ENCODE measurements around the gene RASGRP3.

Gene RASGRP3

GRCh38 chr2:33550206-33550605 lies 73.8 kb downstream of the RASGRP3 start:
- Histone ChIP-seq H3K4me2 (ENCODE audit: low read length, poor library complexity, severe bottlenecking) (no peak overlapping the region), H3K27me3 (ENCODE audit: control insufficient read depth in 1 of 2, insufficient read depth in 1 of 2, low read length in 2 of 2) (no peaks in the 10 kb centered on the region), H3K27ac (ENCODE audit: low read length, poor library complexity, severe bottlenecking) (no peak overlapping the region), H2AK5ac (ENCODE audit: low read length, severe bottlenecking) (no peak overlapping the region), H3K4ac (ENCODE audit: low read depth in 1 of 2, low read length in 2 of 2) (no peak overlapping the region), H3K9me3 (ENCODE audit: control insufficient read depth, low read length) (no peaks in the 10 kb centered on the region), H2BK15ac (ENCODE audit: low read depth, poor library complexity, severe bottlenecking) (no peak overlapping the region), H3K18ac (ENCODE audit: low read depth in 1 of 2, low read length in 2 of 2) (peak overlapping the region; percentile 54 to 55), H4K91ac (ENCODE audit: low read length) (no peak overlapping the region), H3K4me3 (ENCODE audit: insufficient read depth in 1 of 2, low read depth in 1 of 2, low read length in 2 of 2) (no peak overlapping the region), H3K9ac (ENCODE audit: low read length) (no peak overlapping the region), H3K79me1 (replicated peaks; ENCODE audit: low read length, poor library complexity, severe bottlenecking) (no peaks in the 10 kb centered on the region), H3K23ac (ENCODE audit: low read length in 2 of 2) (no peak overlapping the region), H3K4me1 (ENCODE audit: control insufficient read depth, insufficient read depth, low read depth, low read length) (no peaks in the 10 kb centered on the region), H2BK12ac (ENCODE audit: low read length in 2 of 2) (no peak overlapping the region), H3K36me3 (ENCODE audit: control insufficient read depth in 1 of 2, insufficient read depth in 2 of 2, low read depth in 1 of 2, low read length in 2 of 2) (peaks cover 0 to 6% of the 10 kb centered on the region in 2 experiments), H2AFZ (ENCODE audit: low read depth, low read length) (no peak overlapping the region), H2BK120ac (ENCODE audit: low read depth, low read length) (no peak overlapping the region), H3K14ac (ENCODE audit: low read length in 2 of 2) (no peak overlapping the region), H4K8ac (ENCODE audit: low read length) (no peak overlapping the region), H2BK5ac (ENCODE audit: low read depth, low read length, poor library complexity, severe bottlenecking) (no peak overlapping the region)
- 96% methylated on average over 3 of the region's 3 CpGs for WGBS
- no peak for DNase-seq

GRCh38 chr2:33552758-33553461 lies 76.5 kb downstream of the RASGRP3 start:
- no peak overlapping the region for H3K18ac ChIP-seq (ENCODE audit: low read depth in 1 of 2, low read length in 2 of 2)

GRCh38 chr2:33555681-33556080 lies 79.2 kb downstream of the RASGRP3 start:
- Histone ChIP-seq H4K8ac (ENCODE audit: low read length) (no peak overlapping the region), H3K27me3 (ENCODE audit: control insufficient read depth in 1 of 2, insufficient read depth in 1 of 2, low read length in 2 of 2) (no peaks in the 10 kb centered on the region), H3K4me3 (ENCODE audit: insufficient read depth in 1 of 2, low read depth in 1 of 2, low read length in 2 of 2) (no peak overlapping the region), H2BK15ac (ENCODE audit: low read depth, poor library complexity, severe bottlenecking) (no peak overlapping the region), H2BK120ac (ENCODE audit: low read depth, low read length) (no peak overlapping the region), H3K27ac (ENCODE audit: low read length, poor library complexity, severe bottlenecking) (no peak overlapping the region), H3K9me3 (ENCODE audit: control insufficient read depth, low read length) (no peaks in the 10 kb centered on the region), H2BK5ac (ENCODE audit: low read depth, low read length, poor library complexity, severe bottlenecking) (no peak overlapping the region), H3K4ac (ENCODE audit: low read depth in 1 of 2, low read length in 2 of 2) (no peak overlapping the region), H2AK5ac (ENCODE audit: low read length, severe bottlenecking) (no peak overlapping the region), H3K18ac (ENCODE audit: low read depth in 1 of 2, low read length in 2 of 2) (no peak overlapping the region), H3K79me1 (replicated peaks; ENCODE audit: low read length, poor library complexity, severe bottlenecking) (no peaks in the 10 kb centered on the region), H3K36me3 (ENCODE audit: control insufficient read depth in 1 of 2, insufficient read depth in 2 of 2, low read depth in 1 of 2, low read length in 2 of 2) (peaks cover 0 to 17% of the 10 kb centered on the region in 2 experiments), H2BK12ac (ENCODE audit: low read length in 2 of 2) (no peak overlapping the region), H3K23ac (ENCODE audit: low read length in 2 of 2) (no peak overlapping the region), H3K4me2 (ENCODE audit: low read length, poor library complexity, severe bottlenecking) (no peak overlapping the region), H3K4me1 (ENCODE audit: control insufficient read depth, insufficient read depth, low read depth, low read length) (no peaks in the 10 kb centered on the region), H2AFZ (ENCODE audit: low read depth, low read length) (no peak overlapping the region), H3K14ac (ENCODE audit: low read length in 2 of 2) (no peak overlapping the region), H3K9ac (ENCODE audit: low read length) (no peak overlapping the region), H4K91ac (ENCODE audit: low read length) (no peak overlapping the region)
- 55% methylated on average over 2 of the region's 3 CpGs for whole genome bisulfite sequencing
- no peak for DNase-seq

More at GRCh38 chr2:33552758-33553461, 76.5 kb downstream of the RASGRP3 start:
- H2BK120ac ChIP-seq (ENCODE audit: low read depth, low read length), result no peak overlapping the region
- H3K27me3 ChIP-seq (ENCODE audit: control insufficient read depth in 1 of 2, insufficient read depth in 1 of 2, low read length in 2 of 2), result no peaks in the 10 kb centered on the region
- H4K8ac ChIP-seq (ENCODE audit: low read length), result no peak overlapping the region
- no peaks in the 10 kb centered on the region for H3K4me1 ChIP-seq (ENCODE audit: control insufficient read depth, insufficient read depth, low read depth, low read length)
- WGBS, result 4% methylated on average over 1 of the region's 1 CpG
- H2BK12ac ChIP-seq (ENCODE audit: low read length in 2 of 2), result no peak overlapping the region
- no peak overlapping the region for H2AFZ ChIP-seq (ENCODE audit: low read depth, low read length)
- peak; percentile 88 for DNase-seq
- H3K9ac ChIP-seq (ENCODE audit: low read length), result no peak overlapping the region
- peaks cover 0 to 6% of the 10 kb centered on the region in 2 experiments for H3K36me3 ChIP-seq (ENCODE audit: control insufficient read depth in 1 of 2, insufficient read depth in 2 of 2, low read depth in 1 of 2, low read length in 2 of 2)
- H2BK5ac ChIP-seq (ENCODE audit: low read depth, low read length, poor library complexity, severe bottlenecking), result no peak overlapping the region
- H3K4ac ChIP-seq (ENCODE audit: low read depth in 1 of 2, low read length in 2 of 2), result no peak overlapping the region
- no peak overlapping the region for H3K4me2 ChIP-seq (ENCODE audit: low read length, poor library complexity, severe bottlenecking)
- no peak overlapping the region for H3K14ac ChIP-seq (ENCODE audit: low read length in 2 of 2)
- H3K4me3 ChIP-seq (ENCODE audit: insufficient read depth in 1 of 2, low read depth in 1 of 2, low read length in 2 of 2), result no peak overlapping the region
- no peak overlapping the region for H4K91ac ChIP-seq (ENCODE audit: low read length)
- H2AK5ac ChIP-seq (ENCODE audit: low read length, severe bottlenecking), result no peak overlapping the region
- H3K23ac ChIP-seq (ENCODE audit: low read length in 2 of 2), result no peak overlapping the region
- no peaks in the 10 kb centered on the region for H3K79me1 ChIP-seq (replicated peaks; ENCODE audit: low read length, poor library complexity, severe bottlenecking)
- no peaks in the 10 kb centered on the region for H3K9me3 ChIP-seq (ENCODE audit: control insufficient read depth, low read length)
- H3K27ac ChIP-seq (ENCODE audit: low read length, poor library complexity, severe bottlenecking), result no peak overlapping the region
- no peak overlapping the region for H2BK15ac ChIP-seq (ENCODE audit: low read depth, poor library complexity, severe bottlenecking)

GRCh38 chr2:33559328-33559727 lies 82.9 kb downstream of the RASGRP3 start:
- DNase-seq, result no peak
- H2BK15ac ChIP-seq (ENCODE audit: low read depth, poor library complexity, severe bottlenecking), result no peak overlapping the region
- no peaks in the 10 kb centered on the region for H3K79me1 ChIP-seq (replicated peaks; ENCODE audit: low read length, poor library complexity, severe bottlenecking)
- no peak overlapping the region for H3K14ac ChIP-seq (ENCODE audit: low read length in 2 of 2)
- no peak overlapping the region for H2AK5ac ChIP-seq (ENCODE audit: low read length, severe bottlenecking)
- no peak overlapping the region for H4K91ac ChIP-seq (ENCODE audit: low read length)
- H2BK12ac ChIP-seq (ENCODE audit: low read length in 2 of 2), result no peak overlapping the region
- H3K27ac ChIP-seq (ENCODE audit: low read length, poor library complexity, severe bottlenecking), result no peak overlapping the region
- no peak overlapping the region for H2BK5ac ChIP-seq (ENCODE audit: low read depth, low read length, poor library complexity, severe bottlenecking)
- H3K18ac ChIP-seq (ENCODE audit: low read depth in 1 of 2, low read length in 2 of 2), result no peak overlapping the region
- WGBS, result 98% methylated on average over 3 of the region's 3 CpGs
- H4K8ac ChIP-seq (ENCODE audit: low read length), result no peak overlapping the region
- no peaks in the 10 kb centered on the region for H3K9me3 ChIP-seq (ENCODE audit: control insufficient read depth, low read length)
- H3K27me3 ChIP-seq (ENCODE audit: control insufficient read depth in 1 of 2, insufficient read depth in 1 of 2, low read length in 2 of 2), result no peaks in the 10 kb centered on the region
- H3K4ac ChIP-seq (ENCODE audit: low read depth in 1 of 2, low read length in 2 of 2), result no peak overlapping the region
- H3K4me2 ChIP-seq (ENCODE audit: low read length, poor library complexity, severe bottlenecking), result no peak overlapping the region
- no peak overlapping the region for H2BK120ac ChIP-seq (ENCODE audit: low read depth, low read length)
- H2AFZ ChIP-seq (ENCODE audit: low read depth, low read length), result no peak overlapping the region
- H3K36me3 ChIP-seq (ENCODE audit: control insufficient read depth in 1 of 2, insufficient read depth in 2 of 2, low read depth in 1 of 2, low read length in 2 of 2), result peaks cover 9 to 16% of the 10 kb centered on the region in 2 experiments
- no peak overlapping the region for H3K23ac ChIP-seq (ENCODE audit: low read length in 2 of 2)
- H3K9ac ChIP-seq (ENCODE audit: low read length), result no peak overlapping the region
- no peak overlapping the region for H3K4me3 ChIP-seq (ENCODE audit: insufficient read depth in 1 of 2, low read depth in 1 of 2, low read length in 2 of 2)
- no peaks in the 10 kb centered on the region for H3K4me1 ChIP-seq (ENCODE audit: control insufficient read depth, insufficient read depth, low read depth, low read length)
